Fibroblast of lung (primary cell): ENCODE results near the gene CELF2.

Source experiments
- CTCF ChIP-seq, 2 donors: IDR thresholded peaks in 1 of 2; conservative IDR thresholded peaks in 1 of 2; 1 replicate in 1 of 2; 2 replicates in 1 of 2; pipeline ENCODE4 v1.5.1; 2011 to 2012; ENCODE audit warnings: low read length in 2 of 2, control low read depth in 1 of 2, inconsistent platforms in 1 of 2, low read depth in 1 of 2, mild to moderate bottlenecking in 1 of 2
- EZH2 ChIP-seq: IDR thresholded peaks from 2 replicates; pipeline ENCODE4 v1.5.1; 2012; ENCODE audit warnings: low read length, control low read depth, mild to moderate bottlenecking; ENCODE audit errors: missing control alignments

- no peak for TF ChIP-seq CTCF (conservative IDR thresholded peaks at IDR 0.05 in 1 of 2, IDR thresholded peaks at IDR 0.05 in 1 of 2; ENCODE audit: low read depth in 1 of 2, low read length in 2 of 2)
- no peak for TF ChIP-seq EZH2
Measured at GRCh38 chr10:11096422-11096821, 78.8 kb downstream of the CELF2 start.
